Esophagus squamous epithelium (tissue), 5 donors: ENCODE results near the gene MED16. TPM values are rescaled to one million over a fixed set of nuclear protein-coding genes. Genes with fewer than 3 reads are reported as not detected.
"Not testable (repeated sequence)": the region's sequence is repeated elsewhere in the genome, so short reads cannot be mapped to it uniquely, and the experiment has no call there.

ENCODE experiments used
- DNase-seq: peaks from one replicate; lab custom pipeline; 2025; lab: John Stamatoyannopoulos, UW
- H3K27ac ChIP-seq, 4 donors: fragments of 200-600 bp; sonication (generic); one replicate each; pipeline ENCODE4 v1.5.1; 2016 to 2019; ENCODE audit warnings: mild to moderate bottlenecking in 1 of 4
- H3K27me3 ChIP-seq, 4 donors: fragments of 200-600 bp; sonication (generic); 1 replicate in 3 of 4; 2 replicates in 1 of 4; pipeline versions ENCODE4 v1.5.1 to v1.6.0; 2017 to 2021; ENCODE audit warnings: antibody characterized with exemption in 1 of 4
- H3K36me3 ChIP-seq, 3 donors: fragments of 200-600 bp; sonication (generic); one replicate each; pipeline ENCODE4 v1.5.1; 2016 to 2019
- H3K4me1 ChIP-seq, 3 donors: fragments of 200-600 bp; sonication (generic); one replicate each; pipeline ENCODE4 v1.5.1; 2017 to 2019
- H3K4me3 ChIP-seq, 4 donors: fragments of 200-600 bp; sonication (generic); 1 replicate in 3 of 4; 2 replicates in 1 of 4; pipeline ENCODE4 v1.5.1; 2016 to 2019; ENCODE audit warnings: mild to moderate bottlenecking in 2 of 4, moderate library complexity in 1 of 4
- H3K9me3 ChIP-seq, 3 donors: fragments of 200-600 bp; sonication (generic); one replicate each; pipeline ENCODE4 v1.5.1; 2016 to 2019
- POLR2A ChIP-seq, 4 donors: fragments of 450-650 bp; IDR thresholded peaks; one replicate each; pipeline ENCODE4 v1.6.1; 2017; ENCODE audit warnings: antibody characterized with exemption in 4 of 4, mild to moderate bottlenecking in 4 of 4, moderate library complexity in 3 of 4
- WGBS, 2 donors: methylation state at CpG; one replicate each; pipeline ENCODE4 v1.1.5; 2018; 5-methylcytosine and 5-hydroxymethylcytosine counted together
- intact Hi-C: fragments of 100-400 bp; cut with DNase I; formaldehyde crosslinking; loops from one replicate; pipeline ENCODE4 v1.15.0; 2022
- total RNA-seq, 4 donors: library from RNA; depleted of rRNA; stranded (reverse); fragments of >200 nt; gene quantifications; one replicate each; pipeline ENCODE4 v1.1.0, GENCODE V29; 2016
- TF ChIP-seq, protein P1 (sequence below), 6 experiments: fragments of 450-650 bp in 4 of 6; fragments of 200-600 bp in 2 of 6; sonication (generic) in 2 of 6; IDR thresholded peaks; one replicate each; pipeline ENCODE4 v1.5.1; 2016 to 2019; ENCODE audit warnings: antibody characterized with exemption in 6 of 6, mild to moderate bottlenecking in 4 of 6, moderate library complexity in 4 of 6
- donor health status: DM: yes; HTN: yes; CAD: no.

The MED16 gene
- total RNA-seq, 4 donors from 2014 or later: 23.7 to 64.9 (median 32.5) TPM

DNA sequence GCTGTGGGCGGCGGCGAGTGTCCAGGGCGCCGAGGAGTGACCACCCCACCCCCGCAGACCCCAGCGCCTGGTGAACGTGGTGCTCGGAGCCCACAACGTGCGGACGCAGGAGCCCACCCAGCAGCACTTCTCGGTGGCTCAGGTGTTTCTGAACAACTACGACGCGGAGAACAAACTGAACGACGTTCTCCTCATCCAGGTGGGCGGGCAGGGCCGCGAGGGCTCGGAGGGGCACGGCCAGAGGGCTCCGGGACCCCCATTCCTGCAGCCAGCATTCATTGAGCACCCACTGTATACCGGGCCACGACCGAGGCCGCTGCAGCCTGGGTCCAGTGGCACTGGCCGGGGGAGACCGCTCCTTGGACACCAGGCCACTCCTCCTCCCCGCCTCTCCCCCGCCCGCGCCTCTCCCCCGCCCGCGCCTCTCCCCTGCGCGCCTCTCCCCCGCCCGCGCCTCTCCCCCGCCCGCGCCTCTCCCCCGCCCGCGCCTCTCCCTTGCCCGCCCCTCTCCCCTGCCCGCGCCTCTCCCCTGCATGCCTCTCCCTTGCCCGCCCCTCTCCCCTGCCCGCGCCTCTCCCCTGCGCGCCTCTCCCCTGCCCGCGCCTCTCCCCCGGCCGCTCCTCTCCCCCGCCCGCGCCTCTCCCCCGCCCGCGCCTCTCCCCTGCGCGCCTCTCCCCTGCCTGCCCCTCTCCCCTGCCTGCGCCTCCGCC is 49.0 kb downstream of the MED16 start:
- WGBS, 2 donors: 10 to 37% methylated on average over 13 to 21 of the region's 70 CpGs
- DNase-seq: no peak
- Histone ChIP-seq H3K4me3 (peak overlapping the region in 2 of 4 donors; percentile 29 to 51), H3K27ac (no peak overlapping the region), H3K27me3 (peaks cover 0 to 97% (median 9%) of the 10 kb centered on the region in 4 donors), H3K4me1 (peaks cover 11 to 35% (median 16%) of the 10 kb centered on the region in 3 donors), H3K36me3 (no peaks in the 10 kb centered on the region), H3K9me3 (no peaks in the 10 kb centered on the region)
- TF ChIP-seq, protein P1, sequence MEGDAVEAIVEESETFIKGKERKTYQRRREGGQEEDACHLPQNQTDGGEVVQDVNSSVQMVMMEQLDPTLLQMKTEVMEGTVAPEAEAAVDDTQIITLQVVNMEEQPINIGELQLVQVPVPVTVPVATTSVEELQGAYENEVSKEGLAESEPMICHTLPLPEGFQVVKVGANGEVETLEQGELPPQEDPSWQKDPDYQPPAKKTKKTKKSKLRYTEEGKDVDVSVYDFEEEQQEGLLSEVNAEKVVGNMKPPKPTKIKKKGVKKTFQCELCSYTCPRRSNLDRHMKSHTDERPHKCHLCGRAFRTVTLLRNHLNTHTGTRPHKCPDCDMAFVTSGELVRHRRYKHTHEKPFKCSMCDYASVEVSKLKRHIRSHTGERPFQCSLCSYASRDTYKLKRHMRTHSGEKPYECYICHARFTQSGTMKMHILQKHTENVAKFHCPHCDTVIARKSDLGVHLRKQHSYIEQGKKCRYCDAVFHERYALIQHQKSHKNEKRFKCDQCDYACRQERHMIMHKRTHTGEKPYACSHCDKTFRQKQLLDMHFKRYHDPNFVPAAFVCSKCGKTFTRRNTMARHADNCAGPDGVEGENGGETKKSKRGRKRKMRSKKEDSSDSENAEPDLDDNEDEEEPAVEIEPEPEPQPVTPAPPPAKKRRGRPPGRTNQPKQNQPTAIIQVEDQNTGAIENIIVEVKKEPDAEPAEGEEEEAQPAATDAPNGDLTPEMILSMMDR (IDR thresholded peaks at IDR 0.05): no peak
- no peak for TF ChIP-seq POLR2A (IDR thresholded peaks at IDR 0.05)
- intact Hi-C loops: no loop called here

DNA sequence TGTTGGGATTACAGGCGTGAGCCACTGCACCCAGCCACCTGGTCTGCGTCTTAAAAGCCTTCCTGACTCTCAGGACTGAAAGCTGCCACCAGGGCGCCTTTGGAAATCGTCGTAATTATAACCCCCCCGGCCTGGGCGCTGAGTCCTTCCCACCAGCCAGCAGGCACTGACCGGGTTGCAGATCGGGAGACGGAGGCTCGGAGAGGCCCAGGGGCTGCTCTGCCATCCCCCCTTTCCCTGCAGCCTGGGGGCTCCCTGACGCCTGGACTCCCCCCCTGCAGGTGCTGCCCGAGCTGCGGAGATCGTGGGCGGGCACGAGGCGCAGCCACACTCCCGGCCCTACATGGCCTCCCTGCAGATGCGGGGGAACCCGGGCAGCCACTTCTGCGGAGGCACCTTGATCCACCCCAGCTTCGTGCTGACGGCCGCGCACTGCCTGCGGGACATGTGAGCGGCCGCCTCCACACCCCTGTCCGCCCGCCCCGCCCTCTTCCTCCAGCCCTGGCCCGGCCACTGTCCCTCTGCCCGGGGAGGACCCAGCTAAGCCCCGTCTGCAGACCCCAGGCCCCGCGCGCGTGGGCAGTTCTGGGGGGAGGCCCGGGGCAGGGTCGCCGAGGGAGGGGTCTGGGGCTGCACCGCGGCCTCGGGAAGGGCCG is 49.7 kb downstream of the MED16 start:
- H3K27ac ChIP-seq: no peak overlapping the region
- intact Hi-C loops: no loop called here
- H3K4me3 ChIP-seq: peak overlapping the region in 2 of 4 donors; percentile 29 to 51
- DNase-seq: no peak
- no peaks in the 10 kb centered on the region for H3K36me3 ChIP-seq
- H3K9me3 ChIP-seq: no peaks in the 10 kb centered on the region
- H3K27me3 ChIP-seq: peaks cover 0 to 97% (median 9%) of the 10 kb centered on the region in 4 donors
- H3K4me1 ChIP-seq: peaks cover 11 to 35% (median 16%) of the 10 kb centered on the region in 3 donors
- WGBS, 2 donors: 16% methylated on average over 3 of the region's 46 CpGs; no CpG with 5 or more reads in 1 of the 2 donors
- TF ChIP-seq, protein P1 (IDR thresholded peaks at IDR 0.05): peak in 1 of 6 experiments; percentile 24
- TF ChIP-seq POLR2A (IDR thresholded peaks at IDR 0.05): no peak

DNA sequence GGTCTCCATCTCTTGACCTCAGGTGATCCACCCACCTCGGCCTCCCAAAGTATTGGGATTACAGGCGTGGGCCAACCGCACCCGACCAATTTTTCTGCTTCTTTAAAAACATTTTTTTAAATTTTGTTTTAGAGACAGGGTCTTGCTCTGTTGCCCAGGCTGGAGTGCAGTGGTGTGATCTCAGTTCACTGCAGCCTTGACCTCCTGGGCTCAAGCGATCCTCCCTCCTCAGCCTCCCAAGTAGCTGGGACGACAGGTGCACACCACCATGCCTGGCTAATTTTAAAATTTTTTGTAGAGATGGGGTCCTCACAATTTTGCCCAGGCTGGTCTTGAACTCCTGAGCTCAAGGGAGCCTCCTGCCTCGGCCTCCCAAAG is 50.2 kb downstream of the MED16 start:
- H3K9me3 ChIP-seq, intact Hi-C loops, H3K27ac ChIP-seq, H3K4me3 ChIP-seq, H3K36me3 ChIP-seq, DNase-seq: not testable (repeated sequence)
- Histone ChIP-seq H3K27me3 (peaks cover 0 to 95% (median 8%) of the 10 kb centered on the region in 4 donors), H3K4me1 (peaks cover 11 to 30% (median 11%) of the 10 kb centered on the region in 3 donors)
- 65 to 66% methylated on average over 6 to 7 of the region's 7 CpGs for WGBS, 2 donors

DNA sequence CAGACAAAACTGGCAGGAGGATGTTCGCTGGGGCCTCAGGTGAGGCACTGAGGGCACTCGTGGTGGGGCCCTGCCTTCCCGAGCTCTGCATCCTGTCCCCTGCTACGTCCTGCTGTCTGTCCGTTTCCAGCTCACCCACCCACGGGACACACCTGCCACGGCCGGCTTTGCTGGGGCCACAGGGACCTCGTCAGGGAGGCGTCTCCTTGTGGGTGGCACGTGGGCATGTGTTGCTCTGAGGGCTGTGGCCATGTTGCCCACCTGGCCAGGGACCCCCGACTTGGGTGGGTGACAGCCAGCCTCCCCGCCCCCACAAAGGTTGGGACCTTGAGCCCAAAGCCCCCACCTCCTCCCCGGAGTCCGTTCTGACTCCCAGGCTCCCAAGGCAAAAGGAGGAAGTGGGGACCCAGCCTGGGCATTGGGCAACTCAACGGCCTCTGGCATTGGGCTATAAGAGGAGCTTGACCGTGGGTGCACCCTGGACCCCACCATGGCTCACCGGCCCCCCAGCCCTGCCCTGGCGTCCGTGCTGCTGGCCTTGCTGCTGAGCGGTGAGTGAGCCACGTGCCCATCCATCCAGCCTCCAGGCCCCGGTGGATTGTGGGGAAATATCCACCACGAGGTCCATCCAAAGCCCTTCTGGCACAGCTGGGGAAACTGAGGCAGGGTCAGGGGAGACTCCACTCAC is 52.3 kb downstream of the MED16 start, which contains the start of gene PRTN3:
TSS of gene PRTN3 (plus strand) at position 481 of the 688 bp plus-strand sequence. CDS start at position 491, 10 bp downstream.
- no peak for DNase-seq
- peaks cover 0 to 94% (median 10%) of the 10 kb centered on the region in 4 donors for H3K27me3 ChIP-seq
- TF ChIP-seq POLR2A (IDR thresholded peaks at IDR 0.05): no peak
- TF ChIP-seq, protein P1 (IDR thresholded peaks at IDR 0.05): no peak

DNA sequence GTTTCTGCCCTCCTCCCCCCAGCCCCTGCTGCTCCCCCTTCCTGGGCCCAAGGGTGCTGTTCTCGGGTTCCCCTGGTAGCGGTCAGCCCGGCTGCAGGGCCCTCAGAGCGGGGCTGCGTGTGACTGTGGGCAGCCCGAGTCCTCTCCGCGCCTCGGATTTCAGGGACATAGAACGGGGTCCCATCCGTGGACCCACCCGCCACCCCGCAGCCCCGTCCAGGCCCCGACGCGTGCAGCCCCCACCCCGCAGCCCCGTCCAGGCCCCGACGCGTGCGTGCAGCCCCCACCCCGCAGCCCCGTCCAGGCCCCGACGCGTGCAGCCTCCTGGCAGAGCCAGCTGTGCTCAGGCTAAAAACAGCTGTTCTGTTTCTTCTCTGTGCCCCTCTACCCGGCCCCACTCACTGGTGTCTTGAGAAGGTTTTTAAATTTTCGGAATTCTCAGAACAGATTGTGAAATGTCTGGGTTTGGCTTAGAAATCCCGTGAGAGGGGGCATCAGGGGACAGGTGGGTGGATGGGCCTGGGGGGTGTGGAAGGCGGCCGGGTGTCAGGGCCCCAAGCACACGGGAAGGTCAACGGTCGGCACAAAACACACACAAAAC is 57.7 kb downstream of the MED16 start:
- Histone ChIP-seq H3K27ac (no peak overlapping the region), H3K36me3 (no peaks in the 10 kb centered on the region), H3K9me3 (no peaks in the 10 kb centered on the region), H3K4me3 (no peak overlapping the region), H3K4me1 (peaks cover 0 to 8% (median 0%) of the 10 kb centered on the region in 3 donors), H3K27me3 (peaks cover 0 to 88% (median 2%) of the 10 kb centered on the region in 4 donors)
- no CpG with 5 or more reads among the region's 36 CpGs for WGBS, 2 donors
- intact Hi-C loops: no loop called here
- TF ChIP-seq POLR2A (IDR thresholded peaks at IDR 0.05): no peak
- TF ChIP-seq, protein P1 (IDR thresholded peaks at IDR 0.05): no peak
- no peak for DNase-seq

More for the DNA sequence above, 52.3 kb downstream of the MED16 start, which contains the start of gene PRTN3:
- H3K9me3 ChIP-seq: no peaks in the 10 kb centered on the region
- intact Hi-C loops: no loop called here
- no peaks in the 10 kb centered on the region for H3K36me3 ChIP-seq
- no peak within 1 kb of the TSS for H3K4me3 ChIP-seq
- H3K4me1 ChIP-seq: peaks cover 9 to 28% (median 11%) of the 10 kb centered on the region in 3 donors
- H3K27ac ChIP-seq: no peak within 1 kb of the TSS
- WGBS, 2 donors: 45% methylated on average over 6 of the region's 24 CpGs; no CpG with 5 or more reads in 1 of the 2 donors
